Measurements from ENCODE around the gene OR4X1. TPM values are rescaled to one million over a fixed set of nuclear protein-coding genes. Genes with fewer than 3 reads are reported as not detected.

Gene OR4X1
- total RNA-seq, 2 experiments from 2014 or later: not detected

Other genes starting within 250 kb of the OR4X1 start
- not detected for gene OR4B1, start 47.1 kb upstream of the OR4X1 start, total RNA-seq
- not detected for gene OR4X2, start 18.8 kb upstream of the OR4X1 start, total RNA-seq
- not detected for gene OR4S1, start 42.4 kb downstream of the OR4X1 start, total RNA-seq
- gene OR4C3, start 61.1 kb downstream of the OR4X1 start, total RNA-seq: not detected
- gene OR4C5, start 102.6 kb downstream of the OR4X1 start, total RNA-seq: not detected
- not detected for gene OR4A47, start 224.9 kb downstream of the OR4X1 start, total RNA-seq

Data from CD8-positive, alpha-beta T cell (primary cell).